ENCODE measurements around the gene CNOT6.

DNA sequence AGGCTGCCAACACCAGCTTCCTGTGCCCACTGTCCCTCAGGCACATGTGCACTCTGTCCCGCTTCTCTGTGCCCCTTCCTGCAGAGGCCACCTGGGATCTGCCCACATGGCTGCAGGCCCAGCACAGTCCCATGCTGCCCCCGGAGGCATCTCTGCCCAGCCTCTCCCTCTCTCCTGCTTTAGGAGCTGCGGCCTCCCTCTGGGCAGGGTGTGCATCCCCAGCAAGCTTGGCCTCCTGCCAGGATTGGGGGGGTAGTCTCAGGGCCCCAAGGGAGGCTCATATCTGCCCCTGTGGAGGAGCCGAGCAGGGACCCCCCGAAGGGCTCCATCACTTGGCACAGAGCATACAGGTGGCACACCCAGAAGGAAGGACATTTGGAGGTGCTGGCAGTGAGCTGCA lies 130.4 kb downstream of the CNOT6 start:
- TF ChIP-seq, protein P1, sequence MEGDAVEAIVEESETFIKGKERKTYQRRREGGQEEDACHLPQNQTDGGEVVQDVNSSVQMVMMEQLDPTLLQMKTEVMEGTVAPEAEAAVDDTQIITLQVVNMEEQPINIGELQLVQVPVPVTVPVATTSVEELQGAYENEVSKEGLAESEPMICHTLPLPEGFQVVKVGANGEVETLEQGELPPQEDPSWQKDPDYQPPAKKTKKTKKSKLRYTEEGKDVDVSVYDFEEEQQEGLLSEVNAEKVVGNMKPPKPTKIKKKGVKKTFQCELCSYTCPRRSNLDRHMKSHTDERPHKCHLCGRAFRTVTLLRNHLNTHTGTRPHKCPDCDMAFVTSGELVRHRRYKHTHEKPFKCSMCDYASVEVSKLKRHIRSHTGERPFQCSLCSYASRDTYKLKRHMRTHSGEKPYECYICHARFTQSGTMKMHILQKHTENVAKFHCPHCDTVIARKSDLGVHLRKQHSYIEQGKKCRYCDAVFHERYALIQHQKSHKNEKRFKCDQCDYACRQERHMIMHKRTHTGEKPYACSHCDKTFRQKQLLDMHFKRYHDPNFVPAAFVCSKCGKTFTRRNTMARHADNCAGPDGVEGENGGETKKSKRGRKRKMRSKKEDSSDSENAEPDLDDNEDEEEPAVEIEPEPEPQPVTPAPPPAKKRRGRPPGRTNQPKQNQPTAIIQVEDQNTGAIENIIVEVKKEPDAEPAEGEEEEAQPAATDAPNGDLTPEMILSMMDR (IDR thresholded peaks at IDR 0.05), result no peak
- TF ChIP-seq POLR2A (IDR thresholded peaks at IDR 0.05), result no peak

All from uterus (tissue), 2 donors.